SK-N-SH treated with all-trans-retinoic acid at 6 μM for 48 hours (cell line): ENCODE data around the gene GEMIN8.

Experiments used
- ATAC-seq: fragments of 200-7000 bp; cut with Tn5 transposase; 3 replicates; pipeline ENCODE4 v1.9.1; 2020; ENCODE audit warnings: mild to moderate bottlenecking, moderate library complexity
- ARNTL ChIP-seq: fragments of 450-650 bp; formaldehyde crosslinking; IDR thresholded peaks from 2 replicates; pipeline ENCODE4 v1.5.0; 2020; ENCODE audit warnings: low read depth, mild to moderate bottlenecking, moderate library complexity, borderline replicate concordance
- BACH2 ChIP-seq: fragments of 250-450 bp; sonication (Bioruptor Pico); IDR thresholded peaks from 2 replicates; pipeline ENCODE4 v1.9.0; 2021; ENCODE audit warnings: mild to moderate bottlenecking, borderline replicate concordance
- CSDC2 ChIP-seq: fragments of 250-450 bp; sonication (Bioruptor Pico); IDR thresholded peaks from 2 replicates; pipeline ENCODE4 v1.5.0; 2020; ENCODE audit warnings: mild to moderate bottlenecking, moderate library complexity
- ESRRG ChIP-seq: fragments of 250-450 bp; sonication (Bioruptor Pico); IDR thresholded peaks from 2 replicates; pipeline ENCODE4 v1.6.1; 2021; ENCODE audit warnings: mild to moderate bottlenecking
- GLIS3 ChIP-seq: fragments of 250-450 bp; sonication (Bioruptor Pico); IDR thresholded peaks from 2 replicates; pipeline ENCODE4 v1.5.0; 2020; ENCODE audit warnings: mild to moderate bottlenecking, moderate library complexity
- ISL1 ChIP-seq: fragments of 250-450 bp; sonication (Bioruptor Pico); IDR thresholded peaks from 2 replicates; pipeline ENCODE4 v2.1.2; 2022; ENCODE audit warnings: mild to moderate bottlenecking, moderate library complexity
- PPARA ChIP-seq: fragments of 250-450 bp; sonication (Bioruptor Pico); IDR thresholded peaks from 2 replicates; pipeline ENCODE4 v1.5.0; 2020; ENCODE audit warnings: mild to moderate bottlenecking, borderline replicate concordance
- RARB ChIP-seq: fragments of 250-450 bp; sonication (Bioruptor Pico); IDR thresholded peaks from 2 replicates; pipeline ENCODE4 v1.8.0; 2021; ENCODE audit warnings: mild to moderate bottlenecking, moderate library complexity
- SNAI2 ChIP-seq: fragments of 250-450 bp; sonication (Bioruptor Pico); IDR thresholded peaks from 2 replicates; pipeline ENCODE4 v1.5.0; 2020; ENCODE audit warnings: mild to moderate bottlenecking, moderate library complexity
- ZC3H10 ChIP-seq: fragments of 250-450 bp; sonication (Bioruptor Pico); IDR thresholded peaks from 2 replicates; pipeline ENCODE4 v1.5.1; 2021; ENCODE audit warnings: mild to moderate bottlenecking, moderate library complexity
- ZFP3 ChIP-seq: fragments of 250-450 bp; sonication (Bioruptor Pico); IDR thresholded peaks from 2 replicates; pipeline ENCODE4 v1.5.0; 2020; ENCODE audit warnings: mild to moderate bottlenecking, moderate library complexity
- ZFP30 ChIP-seq: fragments of 450-650 bp; formaldehyde crosslinking; IDR thresholded peaks from 2 replicates; pipeline ENCODE4 v1.5.0; 2022; ENCODE audit warnings: mild to moderate bottlenecking, moderate library complexity
- ZNF565 ChIP-seq: fragments of 450-650 bp; formaldehyde crosslinking; conservative IDR thresholded peaks from 2 replicates; pipeline ENCODE4 v1.5.0; 2020; ENCODE audit warnings: low read depth, mild to moderate bottlenecking, moderate library complexity
- ZNF70 ChIP-seq: fragments of 450-650 bp; formaldehyde crosslinking; IDR thresholded peaks from 2 replicates; pipeline ENCODE4 v1.5.0; 2020; ENCODE audit warnings: mild to moderate bottlenecking, moderate library complexity
- ZNF8 ChIP-seq: fragments of 450-650 bp; formaldehyde crosslinking; IDR thresholded peaks from 2 replicates; pipeline ENCODE4 v1.5.0; 2020; ENCODE audit warnings: mild to moderate bottlenecking, moderate library complexity
- TF ChIP-seq, protein P1 (sequence below): fragments of 250-450 bp; sonication (Bioruptor Pico); IDR thresholded peaks from 2 replicates; pipeline ENCODE4 v1.8.0; 2020; ENCODE audit warnings: mild to moderate bottlenecking, moderate library complexity, borderline replicate concordance
- TF ChIP-seq, protein P2 (sequence below): fragments of 250-450 bp; sonication (Bioruptor Pico); IDR thresholded peaks from 2 replicates; pipeline ENCODE4 v1.8.0; 2021; ENCODE audit warnings: low read depth, mild to moderate bottlenecking, moderate library complexity, borderline replicate concordance
- TF ChIP-seq, protein P3 (sequence below): fragments of 250-450 bp; sonication (Bioruptor Pico); IDR thresholded peaks from 2 replicates; pipeline ENCODE4 v1.5.0; 2020; ENCODE audit warnings: mild to moderate bottlenecking, moderate library complexity
- TF ChIP-seq, protein P4 (sequence below): fragments of 250-450 bp; sonication (Bioruptor Pico); IDR thresholded peaks from 2 replicates; pipeline ENCODE4 v1.5.1; 2020; ENCODE audit warnings: low read depth, mild to moderate bottlenecking, moderate library complexity

The GEMIN8 gene

DNA sequence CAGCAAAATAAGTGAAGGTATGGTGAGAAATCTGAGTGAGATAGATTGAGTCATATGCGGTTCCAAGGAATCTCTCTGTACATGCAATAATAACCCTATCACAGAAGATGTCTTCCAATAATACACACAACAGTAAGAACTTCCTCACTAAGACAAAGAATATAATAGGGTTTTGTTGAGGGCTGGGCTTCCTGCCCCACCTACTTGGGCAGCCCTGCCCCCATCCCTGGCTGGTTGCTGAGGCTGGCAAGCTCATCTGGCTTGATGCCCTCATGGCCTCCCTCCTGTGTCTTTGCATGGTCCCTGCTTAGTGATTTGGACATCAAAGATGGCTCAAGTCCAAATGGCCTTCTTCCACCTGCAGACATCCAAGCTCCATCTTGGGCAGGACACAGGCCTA, 2.7 kb downstream of the GEMIN8 start (continued):
- TF ChIP-seq, protein P1, sequence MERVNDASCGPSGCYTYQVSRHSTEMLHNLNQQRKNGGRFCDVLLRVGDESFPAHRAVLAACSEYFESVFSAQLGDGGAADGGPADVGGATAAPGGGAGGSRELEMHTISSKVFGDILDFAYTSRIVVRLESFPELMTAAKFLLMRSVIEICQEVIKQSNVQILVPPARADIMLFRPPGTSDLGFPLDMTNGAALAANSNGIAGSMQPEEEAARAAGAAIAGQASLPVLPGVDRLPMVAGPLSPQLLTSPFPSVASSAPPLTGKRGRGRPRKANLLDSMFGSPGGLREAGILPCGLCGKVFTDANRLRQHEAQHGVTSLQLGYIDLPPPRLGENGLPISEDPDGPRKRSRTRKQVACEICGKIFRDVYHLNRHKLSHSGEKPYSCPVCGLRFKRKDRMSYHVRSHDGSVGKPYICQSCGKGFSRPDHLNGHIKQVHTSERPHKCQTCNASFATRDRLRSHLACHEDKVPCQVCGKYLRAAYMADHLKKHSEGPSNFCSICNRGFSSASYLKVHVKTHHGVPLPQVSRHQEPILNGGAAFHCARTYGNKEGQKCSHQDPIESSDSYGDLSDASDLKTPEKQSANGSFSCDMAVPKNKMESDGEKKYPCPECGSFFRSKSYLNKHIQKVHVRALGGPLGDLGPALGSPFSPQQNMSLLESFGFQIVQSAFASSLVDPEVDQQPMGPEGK, result no peak
- TF ChIP-seq, protein P2, sequence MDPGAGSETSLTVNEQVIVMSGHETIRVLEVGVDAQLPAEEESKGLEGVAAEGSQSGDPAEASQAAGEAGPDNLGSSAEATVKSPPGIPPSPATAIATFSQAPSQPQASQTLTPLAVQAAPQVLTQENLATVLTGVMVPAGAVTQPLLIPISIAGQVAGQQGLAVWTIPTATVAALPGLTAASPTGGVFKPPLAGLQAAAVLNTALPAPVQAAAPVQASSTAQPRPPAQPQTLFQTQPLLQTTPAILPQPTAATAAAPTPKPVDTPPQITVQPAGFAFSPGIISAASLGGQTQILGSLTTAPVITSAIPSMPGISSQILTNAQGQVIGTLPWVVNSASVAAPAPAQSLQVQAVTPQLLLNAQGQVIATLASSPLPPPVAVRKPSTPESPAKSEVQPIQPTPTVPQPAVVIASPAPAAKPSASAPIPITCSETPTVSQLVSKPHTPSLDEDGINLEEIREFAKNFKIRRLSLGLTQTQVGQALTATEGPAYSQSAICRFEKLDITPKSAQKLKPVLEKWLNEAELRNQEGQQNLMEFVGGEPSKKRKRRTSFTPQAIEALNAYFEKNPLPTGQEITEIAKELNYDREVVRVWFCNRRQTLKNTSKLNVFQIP (CRISPR knock-in tag), result no peak
- TF ChIP-seq RARB (CRISPR knock-in tag), result no peak
- TF ChIP-seq, all 23 proteins: peak for 0

DNA sequence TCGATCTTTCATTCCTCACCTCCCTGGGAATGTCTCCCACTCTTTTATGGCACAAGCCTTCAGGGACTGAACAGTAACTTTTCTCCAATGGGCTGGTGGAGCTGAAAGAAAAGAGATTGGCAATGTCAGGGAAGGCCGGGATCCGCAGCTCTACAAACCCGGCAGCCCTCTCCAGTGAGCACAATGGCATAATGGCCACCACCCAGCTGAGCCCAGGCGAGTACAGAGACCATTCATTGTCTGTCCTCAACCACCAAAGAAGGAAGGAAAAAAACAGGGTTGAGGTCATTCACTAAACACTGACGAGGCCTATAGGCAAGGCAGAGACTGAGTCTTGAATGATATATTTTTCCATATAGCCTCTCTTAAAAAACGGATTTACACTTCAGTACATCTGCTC, 3.6 kb downstream of the GEMIN8 start:
- ATAC-seq, result no peak
- TF ChIP-seq ZNF565 (CRISPR knock-in tag) (no peak), ZFP30 (no peak), GLIS3 (no peak), ZNF8 (CRISPR knock-in tag) (no peak), PPARA (CRISPR knock-in tag) (no peak), ZC3H10 (no peak), ZFP3 (CRISPR knock-in tag) (no peak), BACH2 (CRISPR knock-in tag) (no peak)
- TF ChIP-seq, protein P1, result no peak

DNA sequence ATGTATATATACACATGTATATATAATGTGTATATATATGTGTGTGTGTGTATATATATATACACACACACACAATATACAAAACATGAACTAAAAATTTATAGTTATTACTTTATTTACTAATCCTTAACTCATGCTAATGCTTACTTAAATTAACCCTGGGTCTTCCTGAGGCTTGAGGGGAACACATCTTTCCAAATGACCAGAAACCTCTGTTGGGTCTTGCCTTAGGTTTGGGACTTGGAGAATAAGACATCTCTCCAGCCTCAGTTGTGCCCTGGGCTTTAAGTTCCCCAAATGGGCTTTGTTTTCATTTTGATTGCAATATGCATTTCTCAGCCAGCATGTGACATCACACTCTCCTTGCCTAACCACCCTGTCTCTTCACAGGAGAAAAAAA, 7.7 kb downstream of the GEMIN8 start:
- TF ChIP-seq ARNTL (CRISPR knock-in tag) (no peak), SNAI2 (CRISPR knock-in tag) (no peak), GLIS3 (no peak), ZNF70 (CRISPR knock-in tag) (no peak), ZNF565 (CRISPR knock-in tag) (no peak), PPARA (CRISPR knock-in tag) (no peak), ISL1 (CRISPR knock-in tag) (no peak), RARB (CRISPR knock-in tag) (no peak)
- TF ChIP-seq, protein P3, sequence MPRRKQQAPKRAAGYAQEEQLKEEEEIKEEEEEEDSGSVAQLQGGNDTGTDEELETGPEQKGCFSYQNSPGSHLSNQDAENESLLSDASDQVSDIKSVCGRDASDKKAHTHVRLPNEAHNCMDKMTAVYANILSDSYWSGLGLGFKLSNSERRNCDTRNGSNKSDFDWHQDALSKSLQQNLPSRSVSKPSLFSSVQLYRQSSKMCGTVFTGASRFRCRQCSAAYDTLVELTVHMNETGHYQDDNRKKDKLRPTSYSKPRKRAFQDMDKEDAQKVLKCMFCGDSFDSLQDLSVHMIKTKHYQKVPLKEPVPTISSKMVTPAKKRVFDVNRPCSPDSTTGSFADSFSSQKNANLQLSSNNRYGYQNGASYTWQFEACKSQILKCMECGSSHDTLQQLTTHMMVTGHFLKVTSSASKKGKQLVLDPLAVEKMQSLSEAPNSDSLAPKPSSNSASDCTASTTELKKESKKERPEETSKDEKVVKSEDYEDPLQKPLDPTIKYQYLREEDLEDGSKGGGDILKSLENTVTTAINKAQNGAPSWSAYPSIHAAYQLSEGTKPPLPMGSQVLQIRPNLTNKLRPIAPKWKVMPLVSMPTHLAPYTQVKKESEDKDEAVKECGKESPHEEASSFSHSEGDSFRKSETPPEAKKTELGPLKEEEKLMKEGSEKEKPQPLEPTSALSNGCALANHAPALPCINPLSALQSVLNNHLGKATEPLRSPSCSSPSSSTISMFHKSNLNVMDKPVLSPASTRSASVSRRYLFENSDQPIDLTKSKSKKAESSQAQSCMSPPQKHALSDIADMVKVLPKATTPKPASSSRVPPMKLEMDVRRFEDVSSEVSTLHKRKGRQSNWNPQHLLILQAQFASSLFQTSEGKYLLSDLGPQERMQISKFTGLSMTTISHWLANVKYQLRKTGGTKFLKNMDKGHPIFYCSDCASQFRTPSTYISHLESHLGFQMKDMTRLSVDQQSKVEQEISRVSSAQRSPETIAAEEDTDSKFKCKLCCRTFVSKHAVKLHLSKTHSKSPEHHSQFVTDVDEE (CRISPR knock-in tag), result no peak
- TF ChIP-seq, protein P4, sequence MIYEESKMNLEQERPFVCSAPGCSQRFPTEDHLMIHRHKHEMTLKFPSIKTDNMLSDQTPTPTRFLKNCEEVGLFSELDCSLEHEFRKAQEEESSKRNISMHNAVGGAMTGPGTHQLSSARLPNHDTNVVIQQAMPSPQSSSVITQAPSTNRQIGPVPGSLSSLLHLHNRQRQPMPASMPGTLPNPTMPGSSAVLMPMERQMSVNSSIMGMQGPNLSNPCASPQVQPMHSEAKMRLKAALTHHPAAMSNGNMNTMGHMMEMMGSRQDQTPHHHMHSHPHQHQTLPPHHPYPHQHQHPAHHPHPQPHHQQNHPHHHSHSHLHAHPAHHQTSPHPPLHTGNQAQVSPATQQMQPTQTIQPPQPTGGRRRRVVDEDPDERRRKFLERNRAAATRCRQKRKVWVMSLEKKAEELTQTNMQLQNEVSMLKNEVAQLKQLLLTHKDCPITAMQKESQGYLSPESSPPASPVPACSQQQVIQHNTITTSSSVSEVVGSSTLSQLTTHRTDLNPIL (CRISPR knock-in tag), result no peak
- no peak for ATAC-seq

DNA sequence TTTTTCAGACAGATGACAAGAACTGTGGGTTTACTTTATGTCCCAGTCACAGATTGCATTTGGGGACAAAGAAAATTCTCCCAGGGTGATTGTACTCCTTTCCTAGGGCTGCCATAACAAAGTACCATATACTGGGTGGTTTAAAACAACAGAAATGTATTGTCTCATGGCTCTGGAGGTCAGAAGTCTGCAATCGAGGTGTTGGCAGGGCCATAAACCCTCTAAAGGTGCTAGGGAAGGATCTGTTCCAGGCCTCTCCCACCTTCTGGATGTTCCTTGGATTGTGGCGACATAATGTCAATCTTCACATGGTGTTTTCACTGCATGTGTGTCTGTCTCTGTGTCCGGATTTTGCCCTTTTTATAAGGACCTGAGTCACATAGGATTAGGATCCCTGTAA, 12.3 kb downstream of the GEMIN8 start:
- no peak for ATAC-seq
- TF ChIP-seq SNAI2 (CRISPR knock-in tag) (no peak), ESRRG (no peak), ARNTL (CRISPR knock-in tag) (no peak), CSDC2 (no peak), BACH2 (CRISPR knock-in tag) (no peak), ZNF8 (CRISPR knock-in tag) (no peak)
- TF ChIP-seq, protein P3 (CRISPR knock-in tag), result no peak
- TF ChIP-seq, protein P2 (CRISPR knock-in tag), result no peak
